ENCODE measurements around the gene CLK1. TPM values are rescaled to one million over a fixed set of nuclear protein-coding genes. Genes with fewer than 3 reads are reported as not detected.

The CLK1 gene
- total and polyA plus RNA-seq, 2 of the 13 experiments (the other 11 are each of a cell fraction or from before 2014, with no cell fraction given) = 66.6 to 101 TPM

DNA sequence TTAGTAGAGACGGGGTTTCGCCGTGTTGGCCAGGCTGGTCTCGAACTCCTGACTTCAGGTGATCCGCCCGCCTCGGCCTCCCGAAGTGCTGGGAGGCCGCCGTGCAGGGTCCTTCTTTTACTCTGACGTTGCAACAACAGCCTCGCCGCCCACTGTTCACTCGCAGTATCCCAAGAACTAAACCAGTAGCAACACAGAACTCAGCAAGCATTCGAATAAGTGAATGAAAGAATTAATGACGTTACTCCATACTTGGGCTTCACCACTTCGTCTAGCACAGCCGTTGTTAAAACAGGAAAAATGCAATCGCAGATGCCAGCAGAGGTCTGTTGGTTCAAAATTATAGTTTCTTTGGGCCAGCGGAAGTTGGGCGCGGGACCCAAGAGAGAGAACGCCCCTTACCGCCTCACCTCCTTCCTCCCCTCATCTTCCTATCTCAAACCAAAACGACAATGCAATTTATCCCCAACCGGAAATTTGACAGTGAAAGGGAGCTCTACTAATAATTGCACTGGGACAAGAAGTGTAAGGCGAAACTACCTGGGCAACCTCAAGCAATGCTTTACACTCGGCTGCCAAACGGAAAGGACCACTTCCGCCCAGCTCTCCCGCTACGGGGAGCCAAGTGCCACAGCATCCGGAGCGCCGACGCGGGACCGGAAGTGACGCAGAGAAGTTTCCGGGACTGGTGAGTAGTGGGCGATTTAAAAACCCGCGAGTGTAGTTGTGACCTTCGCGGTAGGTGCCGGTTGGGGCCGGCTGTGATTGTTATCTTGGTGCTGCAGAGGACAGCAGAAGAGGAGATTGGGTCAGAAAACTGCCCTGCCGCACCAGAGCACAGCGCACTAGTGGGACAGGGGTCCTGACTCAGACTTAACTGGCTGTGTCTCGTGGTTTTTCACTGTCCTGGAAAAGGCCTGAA, 24.5 kb upstream of the CLK1 start, which contains the start of the genes NIF3L1 and PPIL3 (continued):
- TF ChIP-seq, protein P1, sequence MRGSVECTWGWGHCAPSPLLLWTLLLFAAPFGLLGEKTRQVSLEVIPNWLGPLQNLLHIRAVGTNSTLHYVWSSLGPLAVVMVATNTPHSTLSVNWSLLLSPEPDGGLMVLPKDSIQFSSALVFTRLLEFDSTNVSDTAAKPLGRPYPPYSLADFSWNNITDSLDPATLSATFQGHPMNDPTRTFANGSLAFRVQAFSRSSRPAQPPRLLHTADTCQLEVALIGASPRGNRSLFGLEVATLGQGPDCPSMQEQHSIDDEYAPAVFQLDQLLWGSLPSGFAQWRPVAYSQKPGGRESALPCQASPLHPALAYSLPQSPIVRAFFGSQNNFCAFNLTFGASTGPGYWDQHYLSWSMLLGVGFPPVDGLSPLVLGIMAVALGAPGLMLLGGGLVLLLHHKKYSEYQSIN (CRISPR knock-in tag; IDR thresholded peaks at IDR 0.05; ENCODE audit: borderline replicate concordance) = no peak
- TF ChIP-seq, protein P2, sequence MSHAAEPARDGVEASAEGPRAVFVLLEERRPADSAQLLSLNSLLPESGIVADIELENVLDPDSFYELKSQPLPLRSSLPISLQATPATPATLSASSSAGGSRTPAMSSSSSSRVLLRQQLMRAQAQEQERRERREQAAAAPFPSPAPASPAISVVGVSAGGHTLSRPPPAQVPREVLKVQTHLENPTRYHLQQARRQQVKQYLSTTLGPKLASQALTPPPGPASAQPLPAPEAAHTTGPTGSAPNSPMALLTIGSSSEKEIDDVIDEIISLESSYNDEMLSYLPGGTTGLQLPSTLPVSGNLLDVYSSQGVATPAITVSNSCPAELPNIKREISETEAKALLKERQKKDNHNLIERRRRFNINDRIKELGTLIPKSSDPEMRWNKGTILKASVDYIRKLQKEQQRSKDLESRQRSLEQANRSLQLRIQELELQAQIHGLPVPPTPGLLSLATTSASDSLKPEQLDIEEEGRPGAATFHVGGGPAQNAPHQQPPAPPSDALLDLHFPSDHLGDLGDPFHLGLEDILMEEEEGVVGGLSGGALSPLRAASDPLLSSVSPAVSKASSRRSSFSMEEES (CRISPR knock-in tag; IDR thresholded peaks at IDR 0.05) = peak; percentile 23; the same call in 1 of the 2 replicates
- TF ChIP-seq STAG1 (CRISPR knock-in tag; IDR thresholded peaks at IDR 0.05) (no peak), HNRNPLL (IDR thresholded peaks at IDR 0.05; ENCODE audit: low read depth, low read length, poor library complexity, severe bottlenecking) (no peak), ZNF629 (CRISPR knock-in tag; conservative IDR thresholded peaks at IDR 0.05) (peak; percentile 33), SNRNP70 (IDR thresholded peaks at IDR 0.05; ENCODE audit: low read depth, low read length) (no peak), TBL1XR1 (IDR thresholded peaks at IDR 0.05; ENCODE audit: borderline replicate concordance, low read length, partially characterized antibody) (no peak), PHF20 (CRISPR knock-in tag; IDR thresholded peaks at IDR 0.05) (peak; percentile 98), ZNF607 (CRISPR knock-in tag; IDR thresholded peaks at IDR 0.05; ENCODE audit: borderline replicate concordance) (peak; percentile 96; the same call in 1 of the 2 replicates), ZC3H4 (CRISPR knock-in tag; IDR thresholded peaks at IDR 0.05; ENCODE audit: borderline replicate concordance) (0 out of 2 replicates have a peak, but pooled peaks have one; percentile 20), KMT2A (CRISPR knock-in tag; IDR thresholded peaks at IDR 0.05) (peak; percentile 93), FLYWCH1 (CRISPR knock-in tag; IDR thresholded peaks at IDR 0.05) (0 out of 2 replicates have a peak, but pooled peaks have one; percentile 82), HCFC1 (IDR thresholded peaks at IDR 0.05; ENCODE audit: low read depth, low read length) (peak; percentile 77), SP1 (IDR thresholded peaks at IDR 0.05) (no peak), SP1 (CRISPR knock-in tag; IDR thresholded peaks at IDR 0.05) (peak; percentile 55), ZNF670 (CRISPR knock-in tag; IDR thresholded peaks at IDR 0.05; ENCODE audit: borderline replicate concordance) (peak; percentile 72), ATF7-NPFF (CRISPR knock-in tag; IDR thresholded peaks at IDR 0.05; ENCODE audit: low read depth) (peak; percentile 86)
- TF ChIP-seq, protein P3, sequence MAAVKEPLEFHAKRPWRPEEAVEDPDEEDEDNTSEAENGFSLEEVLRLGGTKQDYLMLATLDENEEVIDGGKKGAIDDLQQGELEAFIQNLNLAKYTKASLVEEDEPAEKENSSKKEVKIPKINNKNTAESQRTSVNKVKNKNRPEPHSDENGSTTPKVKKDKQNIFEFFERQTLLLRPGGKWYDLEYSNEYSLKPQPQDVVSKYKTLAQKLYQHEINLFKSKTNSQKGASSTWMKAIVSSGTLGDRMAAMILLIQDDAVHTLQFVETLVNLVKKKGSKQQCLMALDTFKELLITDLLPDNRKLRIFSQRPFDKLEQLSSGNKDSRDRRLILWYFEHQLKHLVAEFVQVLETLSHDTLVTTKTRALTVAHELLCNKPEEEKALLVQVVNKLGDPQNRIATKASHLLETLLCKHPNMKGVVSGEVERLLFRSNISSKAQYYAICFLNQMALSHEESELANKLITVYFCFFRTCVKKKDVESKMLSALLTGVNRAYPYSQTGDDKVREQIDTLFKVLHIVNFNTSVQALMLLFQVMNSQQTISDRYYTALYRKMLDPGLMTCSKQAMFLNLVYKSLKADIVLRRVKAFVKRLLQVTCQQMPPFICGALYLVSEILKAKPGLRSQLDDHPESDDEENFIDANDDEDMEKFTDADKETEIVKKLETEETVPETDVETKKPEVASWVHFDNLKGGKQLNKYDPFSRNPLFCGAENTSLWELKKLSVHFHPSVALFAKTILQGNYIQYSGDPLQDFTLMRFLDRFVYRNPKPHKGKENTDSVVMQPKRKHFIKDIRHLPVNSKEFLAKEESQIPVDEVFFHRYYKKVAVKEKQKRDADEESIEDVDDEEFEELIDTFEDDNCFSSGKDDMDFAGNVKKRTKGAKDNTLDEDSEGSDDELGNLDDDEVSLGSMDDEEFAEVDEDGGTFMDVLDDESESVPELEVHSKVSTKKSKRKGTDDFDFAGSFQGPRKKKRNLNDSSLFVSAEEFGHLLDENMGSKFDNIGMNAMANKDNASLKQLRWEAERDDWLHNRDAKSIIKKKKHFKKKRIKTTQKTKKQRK (IDR thresholded peaks at IDR 0.05; ENCODE audit: low read length) = no peak
- TF ChIP-seq, protein P4, sequence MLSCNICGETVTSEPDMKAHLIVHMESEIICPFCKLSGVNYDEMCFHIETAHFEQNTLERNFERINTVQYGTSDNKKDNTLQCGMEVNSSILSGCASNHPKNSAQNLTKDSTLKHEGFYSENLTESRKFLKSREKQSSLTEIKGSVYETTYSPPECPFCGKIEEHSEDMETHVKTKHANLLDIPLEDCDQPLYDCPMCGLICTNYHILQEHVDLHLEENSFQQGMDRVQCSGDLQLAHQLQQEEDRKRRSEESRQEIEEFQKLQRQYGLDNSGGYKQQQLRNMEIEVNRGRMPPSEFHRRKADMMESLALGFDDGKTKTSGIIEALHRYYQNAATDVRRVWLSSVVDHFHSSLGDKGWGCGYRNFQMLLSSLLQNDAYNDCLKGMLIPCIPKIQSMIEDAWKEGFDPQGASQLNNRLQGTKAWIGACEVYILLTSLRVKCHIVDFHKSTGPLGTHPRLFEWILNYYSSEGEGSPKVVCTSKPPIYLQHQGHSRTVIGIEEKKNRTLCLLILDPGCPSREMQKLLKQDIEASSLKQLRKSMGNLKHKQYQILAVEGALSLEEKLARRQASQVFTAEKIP (CRISPR knock-in tag; IDR thresholded peaks at IDR 0.05; ENCODE audit: borderline replicate concordance) = no peak
- TF ChIP-seq, protein P5, sequence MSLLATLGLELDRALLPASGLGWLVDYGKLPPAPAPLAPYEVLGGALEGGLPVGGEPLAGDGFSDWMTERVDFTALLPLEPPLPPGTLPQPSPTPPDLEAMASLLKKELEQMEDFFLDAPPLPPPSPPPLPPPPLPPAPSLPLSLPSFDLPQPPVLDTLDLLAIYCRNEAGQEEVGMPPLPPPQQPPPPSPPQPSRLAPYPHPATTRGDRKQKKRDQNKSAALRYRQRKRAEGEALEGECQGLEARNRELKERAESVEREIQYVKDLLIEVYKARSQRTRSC (CRISPR knock-in tag; IDR thresholded peaks at IDR 0.05; ENCODE audit: low read depth) = no peak; the same call in 1 of the 2 replicates
